H1 (cell line): ENCODE data around the gene C20orf96. TPM values are rescaled to one million over a fixed set of nuclear protein-coding genes. Genes with fewer than 3 reads are reported as not detected.

ENCODE experiments used
- CTCF ChIA-PET: fragments of 300-600 bp; sonication (Branson Sonifier 250); formaldehyde crosslinking; loops from one replicate; lab custom pipeline; 2021; ENCODE audit not compliant: partially characterized antibody; lab: Charles Lee
- POLR2A ChIA-PET: fragments of 300-600 bp; sonication (Branson Sonifier 250); formaldehyde crosslinking; loops from one replicate; lab custom pipeline; 2021; ENCODE audit warnings: inconsistent platforms; ENCODE audit not compliant: partially characterized antibody; lab: Charles Lee
- DNase-seq, 2 experiments: peaks; one replicate each; pipeline versions ENCODE4 v3.0.0 to v3.0.0-alpha.2; 2010 to 2022; ENCODE audit warnings: low spot score in 2 of 2, low read depth in 1 of 2, mixed read lengths in 1 of 2
- FAIRE-seq: peaks from 2 replicates; lab custom pipeline; 2011; peaks lifted over from hg19 to GRCh38; lab: Jason Lieb, UNC
- H2AFZ ChIP-seq: 2 replicates; pipeline ENCODE4 v1.8.1; 2012; ENCODE audit warnings: low read length, inconsistent platforms
- H2AK5ac ChIP-seq: 2 replicates; pipeline ENCODE4 v1.6.1; 2013; ENCODE audit warnings: low read depth, low read length
- H2BK120ac ChIP-seq: replicated peaks from 2 replicates; pipeline ENCODE3; 2013; ENCODE audit warnings: low read depth, low read length, inconsistent platforms
- H2BK12ac ChIP-seq: 2 replicates; pipeline ENCODE4 v1.6.1; 2013; ENCODE audit warnings: low read depth, low read length
- H2BK15ac ChIP-seq: 2 replicates; pipeline ENCODE4 v1.6.1; 2013; ENCODE audit warnings: low read length
- H2BK20ac ChIP-seq: 2 replicates; pipeline ENCODE4 v1.6.1; 2013; ENCODE audit warnings: low read length
- H2BK5ac ChIP-seq: 2 replicates; pipeline ENCODE4 v1.6.1; 2013; ENCODE audit warnings: low read depth, low read length
- H3K14ac ChIP-seq: 2 replicates; pipeline ENCODE4 v1.6.1; 2013; ENCODE audit warnings: inconsistent platforms; ENCODE audit not compliant: insufficient read length
- H3K18ac ChIP-seq: 2 replicates; pipeline ENCODE4 v1.6.1; 2013; ENCODE audit warnings: low read length; ENCODE audit errors: extremely low read depth
- H3K23ac ChIP-seq: 2 replicates; pipeline ENCODE4 v1.6.1; 2013; ENCODE audit warnings: inconsistent platforms; ENCODE audit not compliant: insufficient read length
- H3K23me2 ChIP-seq: 2 replicates; pipeline ENCODE4 v1.6.1; 2013; ENCODE audit warnings: low read depth, low read length
- H3K27ac ChIP-seq: 2 replicates; pipeline ENCODE4 v1.6.1; 2011; ENCODE audit warnings: low read depth, low read length, inconsistent platforms
- H3K27me3 ChIP-seq, 4 experiments: replicated peaks in 1 of 4; 1 replicate in 1 of 4; 2 replicates in 3 of 4; pipeline versions ENCODE4 v1.6.1 to v1.8.1; 2011 to 2013; ENCODE audit warnings: low read length in 3 of 4, mild to moderate bottlenecking in 3 of 4, inconsistent platforms in 2 of 4, mixed read lengths in 2 of 4, moderate library complexity in 1 of 4; ENCODE audit not compliant: control insufficient read depth in 3 of 4, insufficient read depth in 3 of 4; ENCODE audit errors: extremely low read depth in 1 of 4
- H3K36me3 ChIP-seq, 4 experiments: 2 replicates each; pipeline versions ENCODE4 v1.6.1 to v1.8.1; 2011 to 2013; ENCODE audit warnings: mild to moderate bottlenecking in 4 of 4, low read length in 3 of 4, moderate library complexity in 2 of 4, control low read depth in 1 of 4, inconsistent platforms in 1 of 4; ENCODE audit not compliant: insufficient read depth in 4 of 4, control insufficient read depth in 2 of 4
- H3K4ac ChIP-seq: replicated peaks from 2 replicates; pipeline ENCODE3; 2013; ENCODE audit warnings: low read length, low read depth, mixed read lengths, inconsistent platforms; ENCODE audit not compliant: insufficient read length
- H3K4me1 ChIP-seq, 4 experiments: replicated peaks in 1 of 4; 1 replicate in 1 of 4; 2 replicates in 3 of 4; pipeline versions ENCODE4 v1.6.1 to v1.8.1; 2011 to 2013; ENCODE audit warnings: low read length in 3 of 4, inconsistent platforms in 2 of 4, mixed read lengths in 1 of 4; ENCODE audit not compliant: insufficient read depth in 4 of 4, control insufficient read depth in 3 of 4
- H3K4me2 ChIP-seq, 2 experiments: 2 replicates each; pipeline versions ENCODE4 v1.6.1 to v1.8.1; 2011 to 2013; ENCODE audit warnings: low read depth in 2 of 2, low read length in 2 of 2, control low read depth in 1 of 2, inconsistent platforms in 1 of 2, mild to moderate bottlenecking in 1 of 2; ENCODE audit not compliant: insufficient read depth in 1 of 2
- H3K4me3 ChIP-seq, 4 experiments: fragments of 200-600, 300-600 bp in 1 of 4; sonication (generic), shearing (Covaris generic), sonication (Bioruptor Twin) in 1 of 4; 2 replicates each; pipeline versions ENCODE4 v1.5.1 to v1.8.1; 2011 to 2016; ENCODE audit warnings: low read length in 4 of 4, low read depth in 3 of 4, control low read depth in 2 of 4, inconsistent platforms in 2 of 4, mild to moderate bottlenecking in 2 of 4, mixed read lengths in 1 of 4, moderate library complexity in 1 of 4; ENCODE audit not compliant: insufficient read depth in 2 of 4; ENCODE audit errors: extremely low read depth in 1 of 4
- H3K56ac ChIP-seq: replicated peaks from 2 replicates; pipeline ENCODE3; 2013; ENCODE audit warnings: low read depth, mild to moderate bottlenecking, mixed read lengths, low read length, inconsistent platforms; ENCODE audit not compliant: insufficient read length
- H3K79me1 ChIP-seq: 2 replicates; pipeline ENCODE4 v1.6.1; 2013; ENCODE audit warnings: low read depth, low read length, control low read depth
- H3K79me2 ChIP-seq, 2 experiments: 2 replicates each; pipeline versions ENCODE4 v1.6.1 to v1.8.1; 2012 to 2013; ENCODE audit warnings: low read length in 2 of 2, mild to moderate bottlenecking in 2 of 2, inconsistent platforms in 1 of 2; ENCODE audit not compliant: insufficient read depth in 2 of 2, control insufficient read depth in 1 of 2
- H3K9ac ChIP-seq, 4 experiments: replicated peaks in 1 of 4; 1 replicate in 1 of 4; 2 replicates in 3 of 4; pipeline versions ENCODE4 v1.6.1 to v1.8.1; 2011 to 2013; ENCODE audit warnings: low read depth in 3 of 4, low read length in 3 of 4, control low read depth in 2 of 4, mild to moderate bottlenecking in 2 of 4, moderate library complexity in 2 of 4, inconsistent platforms in 1 of 4; ENCODE audit errors: extremely low read depth in 1 of 4
- H3K9me3 ChIP-seq, 2 experiments: 2 replicates each; pipeline versions ENCODE4 v1.6.1 to v1.8.1; 2012 to 2013; ENCODE audit warnings: mild to moderate bottlenecking in 2 of 2, moderate library complexity in 2 of 2, control low read depth in 1 of 2, inconsistent platforms in 1 of 2, low read depth in 1 of 2, low read length in 1 of 2, mixed read lengths in 1 of 2; ENCODE audit not compliant: insufficient read depth in 2 of 2
- H4K20me1 ChIP-seq, 2 experiments: replicated peaks in 1 of 2; 2 replicates each; pipeline versions ENCODE3 to v1.8.1; 2011 to 2013; ENCODE audit warnings: inconsistent platforms in 2 of 2, low read length in 2 of 2, mild to moderate bottlenecking in 1 of 2; ENCODE audit not compliant: insufficient read depth in 2 of 2, control insufficient read depth in 1 of 2
- H4K5ac ChIP-seq: 2 replicates; pipeline ENCODE4 v1.6.1; 2013; ENCODE audit warnings: low read length, low read depth, mixed read lengths, inconsistent platforms; ENCODE audit not compliant: insufficient read length
- H4K8ac ChIP-seq: 2 replicates; pipeline ENCODE4 v1.8.0; 2013; ENCODE audit warnings: mild to moderate bottlenecking, moderate library complexity, low read length, inconsistent platforms; ENCODE audit not compliant: insufficient read depth; ENCODE audit errors: extremely low read depth
- H4K91ac ChIP-seq: replicated peaks from 2 replicates; pipeline ENCODE3; 2013; ENCODE audit warnings: low read length, mixed read lengths, inconsistent platforms; ENCODE audit not compliant: insufficient read length
- SIX5 ChIP-seq: IDR thresholded peaks from 2 replicates; pipeline ENCODE4 v1.6.1; 2011; ENCODE audit warnings: mild to moderate bottlenecking, low read depth, low read length
- SUZ12 ChIP-seq: fragments of 200-600 bp; sonication (generic); IDR thresholded peaks from 2 replicates; pipeline ENCODE4 v1.6.1; 2012; ENCODE audit warnings: mild to moderate bottlenecking, inconsistent platforms, low read length, moderate library complexity, mixed read lengths
- USF2 ChIP-seq: IDR thresholded peaks from 2 replicates; pipeline ENCODE4 v1.6.1; 2011; ENCODE audit warnings: low read length, improper control_type of control experiment
- WGBS, 2 experiments: shearing (Covaris generic) in 1 of 2; methylation state at CpG; one replicate each; pipeline versions ENCODE4 v1.1.6 to v1.1.7; 2013 to 2015; ENCODE audit warnings: low lambda C conversion rate in 2 of 2, mixed read lengths in 2 of 2, inconsistent platforms in 1 of 2, low coverage in 1 of 2, missing lambda C conversion rate in 1 of 2; ENCODE audit not compliant: insufficient replicate concordance in 2 of 2, insufficient coverage in 1 of 2, insufficient read length in 1 of 2; ENCODE audit errors: extremely low coverage in 1 of 2, missing lambda C conversion rate in 1 of 2; 5-methylcytosine and 5-hydroxymethylcytosine counted together
- polyA plus RNA-seq, 7 experiments: library from polyadenylated mRNA; depleted of rRNA in 3 of 7; stranded (reverse) in 5 of 7; unstranded in 2 of 7; fragments of >200 nt in 5 of 7; fragments of 200-250 nt in 2 of 7; gene quantifications; 1 replicate in 5 of 7; 2 replicates in 1 of 7; 4 replicates in 1 of 7; pipeline versions ENCODE4 v1.2.1 to v1.2.3, GENCODE V29; 2011 to 2013; ENCODE audit warnings: missing spikeins in 2 of 7, mixed read lengths in 2 of 7
- total RNA-seq: library from RNA; stranded (reverse); fragmentation: NEBNext Ultra II Directional; extraction: Animal tissue kit (Norgen Biotek cat#: 25700); gene quantifications from 2 replicates; pipeline ENCODE4 v1.2.1, GENCODE V29; 2021

Gene C20orf96
- total and polyA plus RNA-seq, 2 of the 8 experiments (the other 6 are each of a cell fraction or from before 2014, with no cell fraction given) = 19.2 to 21.0 TPM

DNA sequence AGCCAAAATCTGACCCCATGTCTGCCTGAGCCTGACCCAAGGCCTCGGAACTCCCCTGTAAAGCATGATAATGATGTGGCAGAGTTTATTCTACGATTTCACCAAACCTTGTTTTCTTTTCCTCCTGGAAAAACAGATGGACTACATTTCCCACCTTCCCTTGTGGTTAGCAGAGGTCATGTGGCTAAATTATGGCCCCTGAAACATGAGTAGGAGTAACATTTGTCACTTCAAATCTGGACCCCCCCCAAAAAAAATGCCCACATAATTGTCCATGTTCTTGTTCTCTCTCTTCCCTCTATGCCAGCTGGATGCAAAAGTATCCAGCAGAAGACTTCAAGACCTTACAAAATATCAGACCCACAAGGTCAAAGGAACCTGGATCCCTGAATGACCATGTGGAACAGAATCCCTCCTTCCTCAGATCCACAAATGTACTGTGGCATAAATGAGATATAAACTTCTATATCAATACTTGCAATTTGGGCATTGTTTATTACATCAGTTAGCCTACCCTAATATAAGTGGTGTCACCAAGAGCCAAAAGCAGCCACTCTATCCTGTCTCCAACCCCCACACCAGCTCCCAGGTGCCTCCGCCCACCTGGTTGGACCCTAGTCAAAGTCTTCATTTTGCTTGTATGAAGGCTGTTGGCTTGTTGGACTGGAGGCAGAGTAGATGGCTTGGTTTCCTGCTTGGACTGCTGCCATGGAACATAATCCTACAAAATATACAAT lies 1.4 kb downstream of the C20orf96 start:
- peak overlapping the region in 3 of 4 experiments; percentile 74 to 85 (median 82); a peak in 4 of 8 replicates for H3K4me3 ChIP-seq
- POLR2A ChIA-PET = interaction anchor here (0.6 to 1.7 kb wide), 6 partner anchors 8 to 77 kb away, joined by 3 to 5 read pairs (median 4); partner anchors contain the start of gene SOX12
- no peak overlapping the region for H2BK5ac ChIP-seq
- H3K9me3 ChIP-seq = no peaks in the 10 kb centered on the region
- no peaks in the 10 kb centered on the region for H4K20me1 ChIP-seq
- no peak overlapping the region for H3K9ac ChIP-seq
- peak overlapping the region; percentile 72 to 78; a peak in 3 of 4 replicates for H3K4me2 ChIP-seq
- TF ChIP-seq SUZ12 (no peak), USF2 (peak; percentile 50; the same call in 1 of the 2 replicates), SIX5 (peak; percentile 49)
- H3K27me3 ChIP-seq = 0 out of 7 replicates have a peak, but pooled peaks cover 0 to 2% (median 0%) of the 10 kb centered on the region in 4 experiments
- no peak overlapping the region for H4K8ac ChIP-seq
- H4K91ac ChIP-seq = no peak overlapping the region
- H3K14ac ChIP-seq = no peak overlapping the region
- H2AK5ac ChIP-seq = no peak overlapping the region
- H2AFZ ChIP-seq = no peak overlapping the region
- no peak overlapping the region for H2BK12ac ChIP-seq
- H3K18ac ChIP-seq = no peak overlapping the region
- no peak overlapping the region for H4K5ac ChIP-seq
- H3K79me2 ChIP-seq = peaks cover 0 to 4% of the 10 kb centered on the region in 2 experiments; a peak in 1 of 4 replicates
- no peak overlapping the region for H3K23ac ChIP-seq
- no peak overlapping the region for H3K4ac ChIP-seq
- H2BK20ac ChIP-seq = no peak overlapping the region
- H3K36me3 ChIP-seq = no peaks in the 10 kb centered on the region
- H3K79me1 ChIP-seq = no peaks in the 10 kb centered on the region
- FAIRE-seq (no peak), DNase-seq (no peak)
- H3K56ac ChIP-seq = no peak overlapping the region
- no peak overlapping the region for H2BK15ac ChIP-seq
- peaks cover 0 to 5% (median 4%) of the 10 kb centered on the region in 4 experiments; a peak in 5 of 7 replicates for H3K4me1 ChIP-seq
- CTCF ChIA-PET = interaction anchor here (2.9 kb wide), 1 partner anchor 11 kb away, joined by 9 read pairs; no protein-coding TSS in a partner anchor
- 86% methylated on average over 3 of the region's 3 CpGs; no CpG with 5 or more reads in 1 of the 2 experiments for WGBS, 2 experiments
- peaks cover 5% of the 10 kb centered on the region for H3K23me2 ChIP-seq
- no peak overlapping the region for H2BK120ac ChIP-seq
- no peak overlapping the region for H3K27ac ChIP-seq
